WERI-Rb-1 (cell line): ENCODE results near the gene R3HDM2.
A peak's percentile ranks its signal among the peaks of the same experiment; 100 is the strongest.

ENCODE experiments used
- DNase-seq: peaks from one replicate; pipeline ENCODE4 v3.0.0-alpha.2; 2020
- H3K27ac ChIP-seq: fragments of 250-450 bp; sonication (Bioruptor Pico); 2 replicates; pipeline ENCODE4 v1.5.1; 2020; ENCODE audit warnings: mild to moderate bottlenecking, moderate library complexity
- H3K27me3 ChIP-seq: fragments of 250-450 bp; sonication (Bioruptor Pico); 2 replicates; pipeline ENCODE4 v1.5.1; 2021; ENCODE audit warnings: mild to moderate bottlenecking, low read depth, moderate library complexity; ENCODE audit not compliant: insufficient read depth, severe bottlenecking
- H3K36me3 ChIP-seq: fragments of 250-450 bp; sonication (Bioruptor Pico); 2 replicates; pipeline ENCODE4 v1.5.1; 2020; ENCODE audit warnings: mild to moderate bottlenecking, moderate library complexity
- H3K4me3 ChIP-seq: 2 replicates; pipeline ENCODE4 v1.5.1; 2011; ENCODE audit warnings: low read depth, mild to moderate bottlenecking, control low read depth, low read length
- H3K9me3 ChIP-seq: fragments of 250-450 bp; sonication (Bioruptor Pico); 2 replicates; pipeline ENCODE4 v1.5.1; 2021; ENCODE audit warnings: mild to moderate bottlenecking, moderate library complexity; ENCODE audit not compliant: severe bottlenecking
- TF ChIP-seq, protein P1 (sequence below): IDR thresholded peaks from 2 replicates; pipeline ENCODE4 v1.5.1; 2011; ENCODE audit warnings: low read depth, mild to moderate bottlenecking, control low read depth, inconsistent platforms, low read length

The R3HDM2 gene

DNA sequence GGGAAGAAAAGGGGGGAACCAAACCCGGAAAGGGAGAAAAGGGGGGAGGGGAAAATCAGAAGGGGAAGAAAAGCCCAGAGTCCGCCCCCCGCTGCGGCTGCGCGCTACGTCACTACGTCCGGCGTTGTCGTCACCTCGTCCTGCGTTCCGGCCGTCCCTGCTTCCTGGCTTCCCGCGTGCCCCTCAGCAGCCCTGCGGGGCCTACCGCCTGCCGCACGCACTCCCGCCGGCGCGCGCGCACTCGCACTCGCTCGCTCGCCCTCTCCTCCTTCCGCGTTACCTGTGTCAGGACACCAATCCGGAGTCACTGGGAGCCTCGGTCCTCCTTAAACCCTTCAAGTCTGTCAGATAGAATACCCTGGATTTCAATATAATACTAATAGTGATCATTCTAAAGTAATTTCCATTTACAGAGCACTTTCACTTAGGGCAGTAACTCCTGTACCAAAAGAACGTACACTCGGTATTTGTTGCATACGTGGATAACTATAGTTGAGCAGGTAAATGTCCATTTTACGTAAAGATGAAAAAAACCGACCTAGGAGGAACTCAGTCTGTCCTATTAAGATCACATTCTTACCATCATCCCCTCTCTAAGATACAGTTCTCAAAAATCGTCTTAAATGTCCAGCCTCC is at the start of gene R3HDM2:
Gene R3HDM2 (minus strand): TSS at position 113 of the 636 bp plus-strand sequence. CDS start 120,615 bp downstream, outside the sequence.
- Histone ChIP-seq H3K9me3 (no peaks in the 10 kb centered on the region), H3K4me3 (peak within 1 kb of the TSS; percentile 64), H3K27me3 (no peaks in the 10 kb centered on the region), H3K27ac (peak within 1 kb of the TSS; percentile 84), H3K36me3 (no peaks in the 10 kb centered on the region)
- TF ChIP-seq, protein P1, sequence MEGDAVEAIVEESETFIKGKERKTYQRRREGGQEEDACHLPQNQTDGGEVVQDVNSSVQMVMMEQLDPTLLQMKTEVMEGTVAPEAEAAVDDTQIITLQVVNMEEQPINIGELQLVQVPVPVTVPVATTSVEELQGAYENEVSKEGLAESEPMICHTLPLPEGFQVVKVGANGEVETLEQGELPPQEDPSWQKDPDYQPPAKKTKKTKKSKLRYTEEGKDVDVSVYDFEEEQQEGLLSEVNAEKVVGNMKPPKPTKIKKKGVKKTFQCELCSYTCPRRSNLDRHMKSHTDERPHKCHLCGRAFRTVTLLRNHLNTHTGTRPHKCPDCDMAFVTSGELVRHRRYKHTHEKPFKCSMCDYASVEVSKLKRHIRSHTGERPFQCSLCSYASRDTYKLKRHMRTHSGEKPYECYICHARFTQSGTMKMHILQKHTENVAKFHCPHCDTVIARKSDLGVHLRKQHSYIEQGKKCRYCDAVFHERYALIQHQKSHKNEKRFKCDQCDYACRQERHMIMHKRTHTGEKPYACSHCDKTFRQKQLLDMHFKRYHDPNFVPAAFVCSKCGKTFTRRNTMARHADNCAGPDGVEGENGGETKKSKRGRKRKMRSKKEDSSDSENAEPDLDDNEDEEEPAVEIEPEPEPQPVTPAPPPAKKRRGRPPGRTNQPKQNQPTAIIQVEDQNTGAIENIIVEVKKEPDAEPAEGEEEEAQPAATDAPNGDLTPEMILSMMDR: no peak
- peak; percentile 98 for DNase-seq

DNA sequence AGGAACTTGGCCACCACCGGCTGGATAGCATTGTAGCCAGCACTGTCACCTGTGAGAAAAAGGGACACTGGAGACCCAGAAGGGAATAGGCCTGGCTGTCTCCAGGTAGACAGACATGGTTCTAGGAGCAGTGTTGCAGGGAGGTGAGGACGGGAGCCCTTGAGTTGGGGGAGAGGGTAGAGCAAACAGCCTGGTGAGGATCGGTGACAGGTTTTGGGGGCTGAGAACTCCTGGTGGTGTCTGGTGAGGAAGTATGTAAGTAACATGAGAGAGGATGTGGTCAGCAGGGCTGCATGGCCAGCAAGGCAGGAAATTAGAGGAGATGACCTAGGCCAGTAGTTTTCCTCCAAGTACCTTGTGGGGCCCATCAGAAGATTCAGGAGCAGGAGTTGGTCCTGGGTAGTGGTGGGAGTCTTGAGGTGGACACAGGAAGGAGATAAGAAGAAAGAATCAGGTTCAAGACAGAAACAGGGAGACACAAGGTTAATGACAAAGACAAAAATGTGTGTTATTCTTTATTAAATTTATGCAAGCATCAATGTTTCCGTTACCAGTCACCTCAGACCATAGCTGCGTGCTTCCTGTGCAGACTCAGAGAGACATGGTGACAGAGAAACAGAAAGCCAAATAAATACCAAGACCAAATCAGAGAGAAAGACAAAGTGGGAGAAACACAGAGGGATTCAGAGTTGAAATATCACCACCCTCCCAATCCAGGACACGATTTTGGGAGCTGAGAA is 48.7 kb upstream of the R3HDM2 start, which contains the start of gene ARHGAP9:
Gene ARHGAP9 (minus strand): TSS at position 491 of the 740 bp plus-strand sequence. CDS start 460 bp downstream, at position 31.
- Histone ChIP-seq H3K9me3 (no peaks in the 10 kb centered on the region), H3K36me3 (peaks cover 3% of the 10 kb centered on the region), H3K27ac (no peak within 1 kb of the TSS), H3K4me3 (no peak within 1 kb of the TSS), H3K27me3 (no peaks in the 10 kb centered on the region)
- TF ChIP-seq, protein P1: no peak
- DNase-seq: no peak

DNA sequence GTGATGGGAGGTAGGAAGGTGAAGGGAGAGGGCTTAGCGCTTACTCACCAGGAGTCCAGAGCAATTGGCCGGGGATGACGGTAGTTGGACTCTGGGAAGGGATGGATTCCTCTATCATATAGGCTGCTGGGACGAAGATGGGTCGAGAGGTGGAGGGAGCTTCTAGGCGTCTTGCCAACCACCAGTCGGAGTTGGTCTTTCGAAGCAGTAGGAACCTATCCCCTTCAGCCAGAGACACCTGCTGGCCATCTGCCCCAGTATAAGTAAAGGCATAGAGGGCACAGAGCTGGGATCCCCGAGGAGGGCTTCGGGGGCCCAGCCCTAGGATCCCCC is 48.2 kb upstream of the R3HDM2 start:
- no peak overlapping the region for H3K4me3 ChIP-seq
- H3K9me3 ChIP-seq: no peaks in the 10 kb centered on the region
- no peaks in the 10 kb centered on the region for H3K27me3 ChIP-seq
- TF ChIP-seq, protein P1: no peak
- H3K27ac ChIP-seq: no peak overlapping the region
- H3K36me3 ChIP-seq: peaks cover 5% of the 10 kb centered on the region
- DNase-seq: no peak

DNA sequence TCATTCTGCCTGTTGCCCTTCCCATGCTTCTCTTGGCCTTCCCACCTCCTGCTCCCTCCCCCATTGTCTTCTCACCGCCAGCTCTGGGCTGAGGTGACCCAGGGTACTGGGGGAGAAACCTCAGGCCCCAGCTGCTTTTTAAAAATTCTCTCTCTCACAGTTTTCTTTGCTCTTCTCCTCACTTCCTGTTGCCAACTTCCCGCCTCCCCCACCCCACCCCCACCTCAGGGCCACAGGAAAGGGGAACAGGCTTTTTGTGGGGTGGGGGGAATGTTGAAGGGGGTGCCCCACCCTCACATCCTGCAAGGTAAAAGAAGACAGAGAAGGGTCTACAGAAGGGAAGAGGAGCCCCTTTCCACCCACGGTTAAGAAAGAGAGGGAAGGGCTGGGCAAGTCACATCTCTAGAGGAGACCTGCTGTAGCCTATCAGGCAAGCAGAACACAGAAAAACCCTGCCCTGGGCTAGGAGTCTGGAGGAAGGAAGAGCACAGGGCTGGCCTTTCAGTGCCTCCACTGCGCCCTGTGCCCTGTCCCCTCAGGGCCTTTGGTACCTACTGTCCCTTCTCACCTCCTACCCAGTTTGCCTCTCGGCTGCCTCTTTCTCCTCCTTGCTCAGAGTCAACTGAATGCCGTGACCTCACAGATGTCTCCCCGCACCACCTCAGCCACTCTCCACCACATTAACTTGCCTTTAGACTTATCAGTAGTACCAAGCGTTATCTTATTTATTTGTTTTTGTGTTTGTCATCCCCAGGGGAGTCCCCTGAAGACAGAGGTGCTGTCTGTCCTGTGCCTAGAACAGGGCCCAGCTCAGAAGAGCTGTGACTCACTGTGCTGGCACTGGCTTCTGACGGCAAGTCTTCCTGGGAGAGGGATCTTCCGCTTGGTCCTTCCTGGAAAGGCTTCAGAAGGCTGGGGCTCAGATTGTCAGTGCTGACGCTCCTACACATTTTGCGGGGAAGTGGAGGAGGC is 47.2 kb upstream of the R3HDM2 start:
- TF ChIP-seq, protein P1: no peak
- no peaks in the 10 kb centered on the region for H3K9me3 ChIP-seq
- no peak overlapping the region for H3K4me3 ChIP-seq
- DNase-seq: no peak
- peaks cover 5% of the 10 kb centered on the region for H3K36me3 ChIP-seq
- no peaks in the 10 kb centered on the region for H3K27me3 ChIP-seq
- no peak overlapping the region for H3K27ac ChIP-seq

DNA sequence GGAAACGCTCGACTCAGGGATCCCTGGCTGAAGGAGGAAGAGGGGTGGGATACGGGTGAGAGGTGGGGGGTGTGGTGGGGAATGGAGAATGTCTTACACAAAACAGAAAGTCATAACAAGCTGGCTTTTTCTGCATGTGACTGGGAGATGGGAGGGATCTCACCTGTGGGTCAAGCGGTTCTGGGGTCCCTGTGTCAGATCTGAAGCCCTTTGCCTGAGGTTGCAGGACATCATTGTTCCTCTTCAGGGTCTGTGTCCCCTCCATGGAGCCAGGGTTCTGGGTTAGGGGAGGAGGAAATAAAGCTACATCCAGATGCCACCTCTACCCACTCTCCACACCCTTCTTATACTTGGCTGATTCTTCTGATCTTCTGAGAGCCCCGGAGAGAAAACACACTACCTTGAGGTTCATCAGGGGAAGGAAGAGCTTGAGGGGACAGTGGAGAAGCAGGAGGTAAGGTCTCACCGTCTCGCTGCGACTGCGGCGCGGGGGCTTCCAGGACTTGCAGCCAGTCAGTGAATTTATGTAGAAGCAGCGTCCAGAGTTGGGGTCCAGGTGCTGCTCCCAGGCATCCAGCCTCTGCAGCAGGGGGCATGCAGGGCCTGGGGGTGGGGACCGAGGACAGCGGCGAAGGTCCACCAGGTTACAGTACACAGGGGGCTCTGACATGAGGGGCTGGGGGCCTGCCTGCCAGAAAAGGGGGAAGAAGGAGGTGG is 46.3 kb upstream of the R3HDM2 start:
- Histone ChIP-seq H3K36me3 (peaks cover 5% of the 10 kb centered on the region), H3K9me3 (no peaks in the 10 kb centered on the region), H3K4me3 (no peak overlapping the region), H3K27me3 (no peaks in the 10 kb centered on the region), H3K27ac (no peak overlapping the region)
- TF ChIP-seq, protein P1: no peak
- no peak for DNase-seq
